Keratinocyte (primary cell): ENCODE results near the gene E2F3. TPM values are rescaled to one million over a fixed set of nuclear protein-coding genes. Genes with fewer than 3 reads are reported as not detected.

Source experiments
- DNase-seq: peaks from one replicate; pipeline ENCODE4 v3.0.0-alpha.2; 2011; ENCODE audit warnings: low read depth, missing footprints, low spot score
- FAIRE-seq: peaks from 2 replicates; lab custom pipeline; 2011; peaks lifted over from hg19 to GRCh38; lab: Jason Lieb, UNC
- H2AFZ ChIP-seq: 2 replicates; pipeline ENCODE4 v1.6.0; 2012; ENCODE audit warnings: low read length, control low read depth, inconsistent platforms; ENCODE audit not compliant: control insufficient read depth
- H3K27ac ChIP-seq: 2 replicates; pipeline ENCODE4 v1.5.1; 2011; ENCODE audit warnings: low read length; ENCODE audit not compliant: control insufficient read depth, insufficient read depth
- H3K27me3 ChIP-seq: 3 replicates; pipeline ENCODE4 v1.6.0; 2011; ENCODE audit warnings: low read length; ENCODE audit not compliant: control insufficient read depth, insufficient read depth; ENCODE audit errors: extremely low read depth
- H3K36me3 ChIP-seq, 2 experiments: 2 replicates in 1 of 2; 3 replicates in 1 of 2; pipeline ENCODE4 v1.5.1; 2011; ENCODE audit warnings: low read length in 2 of 2, mild to moderate bottlenecking in 1 of 2; ENCODE audit not compliant: control insufficient read depth in 2 of 2, insufficient read depth in 2 of 2; ENCODE audit errors: extremely low read depth in 1 of 2
- H3K4me1 ChIP-seq: 3 replicates; pipeline ENCODE4 v1.5.1; 2011; ENCODE audit warnings: low read length; ENCODE audit not compliant: control insufficient read depth, insufficient read depth; ENCODE audit errors: extremely low read depth
- H3K4me2 ChIP-seq: 3 replicates; pipeline ENCODE4 v1.6.0; 2011; ENCODE audit warnings: low read depth, low read length; ENCODE audit not compliant: control insufficient read depth, insufficient read depth; ENCODE audit errors: extremely low read depth
- H3K4me3 ChIP-seq, 3 experiments: fragments of 200-600 bp in 1 of 3; sonication (generic) in 1 of 3; 2 replicates in 2 of 3; 3 replicates in 1 of 3; pipeline ENCODE4 v1.5.1; 2011 to 2016; ENCODE audit warnings: low read length in 3 of 3, mild to moderate bottlenecking in 3 of 3, control low read depth in 2 of 3, inconsistent platforms in 1 of 3, low read depth in 1 of 3, mixed read lengths in 1 of 3, mixed run types in 1 of 3, moderate library complexity in 1 of 3; ENCODE audit not compliant: control insufficient read depth in 2 of 3, insufficient read depth in 2 of 3; ENCODE audit errors: extremely low read depth in 1 of 3
- H3K79me2 ChIP-seq: 2 replicates; pipeline ENCODE4 v1.6.0; 2012; ENCODE audit warnings: low read length; ENCODE audit not compliant: control insufficient read depth, insufficient read depth
- H3K9ac ChIP-seq: 3 replicates; pipeline ENCODE4 v1.6.0; 2011; ENCODE audit warnings: low read length; ENCODE audit not compliant: control insufficient read depth, insufficient read depth; ENCODE audit errors: extremely low read depth
- H3K9me1 ChIP-seq: 3 replicates; pipeline ENCODE4 v1.6.0; 2011; ENCODE audit warnings: low read length; ENCODE audit not compliant: control insufficient read depth, insufficient read depth; ENCODE audit errors: extremely low read depth
- H3K9me3 ChIP-seq: 2 replicates; pipeline ENCODE4 v1.5.1; 2012; ENCODE audit warnings: low read depth, low read length; ENCODE audit not compliant: control insufficient read depth
- H4K20me1 ChIP-seq: 3 replicates; pipeline ENCODE4 v1.6.0; 2011; ENCODE audit warnings: low read length; ENCODE audit not compliant: control insufficient read depth, insufficient read depth; ENCODE audit errors: extremely low read depth
- EZH2 ChIP-seq: IDR thresholded peaks from one replicate; pipeline ENCODE4 v1.6.1; 2012; ENCODE audit warnings: inconsistent platforms, mild to moderate bottlenecking, low read length, moderate library complexity
- dilution Hi-C: fragments of 300-500 bp; cut with MboI; formaldehyde crosslinking; loops from one replicate; pipeline ENCODE4 v1.7.0; 2020; ENCODE audit warnings: low sequenced_read_pairs; ENCODE audit not compliant: extremely low pct_ligation_motif_present
- polyA plus RNA-seq, 5 experiments: library from polyadenylated mRNA; depleted of rRNA in 3 of 5; stranded (reverse) in 3 of 5; stranded (forward) in 1 of 5; unstranded in 1 of 5; fragments of >200 nt; gene quantifications; 1 replicate in 1 of 5; 2 replicates in 3 of 5; 3 replicates in 1 of 5; pipeline versions ENCODE4 v1.2.1 to v1.2.3, GENCODE V29; 2011 to 2012; ENCODE audit warnings: missing spikeins in 2 of 5, low read depth in 1 of 5, low replicate concordance in 1 of 5
- TF ChIP-seq, protein P1 (sequence below), 3 experiments: IDR thresholded peaks in 1 of 3; conservative IDR thresholded peaks in 1 of 3; optimal IDR thresholded peaks in 1 of 3; 2 replicates in 2 of 3; 3 replicates in 1 of 3; pipeline versions ENCODE3 to v1.5.1; 2011; ENCODE audit warnings: low read length in 3 of 3, mild to moderate bottlenecking in 3 of 3, moderate library complexity in 2 of 3, control low read depth in 1 of 3, inconsistent platforms in 1 of 3; ENCODE audit not compliant: insufficient read depth in 2 of 3; ENCODE audit errors: extremely low read depth in 1 of 3

Gene E2F3
- polyA plus RNA-seq, 1 donor (not counting 4 experiments of a cell fraction or from before 2014, with no cell fraction given), result 14.6 TPM

DNA sequence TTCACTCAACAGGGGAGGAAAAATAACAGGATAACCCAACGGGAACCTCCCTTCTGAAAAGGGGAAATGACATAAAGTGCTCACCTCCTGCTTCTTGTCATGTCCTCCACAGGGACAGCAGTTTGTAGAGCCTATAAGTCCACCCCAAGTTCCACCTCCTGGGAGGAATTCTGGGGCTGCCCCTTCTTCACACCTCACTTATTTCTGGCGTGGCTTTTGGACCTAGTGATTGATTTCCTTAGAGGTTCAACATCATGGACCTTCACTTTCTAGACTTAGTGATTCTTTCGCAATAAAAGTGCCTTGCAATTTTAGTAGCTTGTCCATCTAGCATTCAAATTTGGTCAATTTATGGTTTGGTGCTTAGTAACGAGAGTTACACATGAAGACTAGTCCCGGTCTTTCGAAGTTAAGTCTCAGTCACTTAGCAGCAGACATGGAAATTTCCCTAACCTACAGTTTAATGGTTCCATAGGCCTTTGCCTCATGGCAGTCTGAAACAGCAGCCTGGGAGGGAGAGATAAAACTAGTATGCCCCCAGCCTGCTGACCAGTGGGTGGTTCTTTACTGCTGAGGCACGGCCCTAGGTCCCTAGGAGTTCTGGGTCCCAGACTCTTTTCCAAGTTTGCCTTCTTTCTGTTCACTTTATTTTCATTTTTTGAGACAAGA is 73.3 kb downstream of the E2F3 start:
- Histone ChIP-seq H2AFZ (no peak overlapping the region), H3K27ac (no peak overlapping the region), H3K79me2 (peaks cover 57% of the 10 kb centered on the region), H3K9me1 (peaks cover 2% of the 10 kb centered on the region), H4K20me1 (no peaks in the 10 kb centered on the region), H3K4me1 (no peaks in the 10 kb centered on the region), H3K9ac (no peak overlapping the region), H3K27me3 (no peaks in the 10 kb centered on the region), H3K4me3 (no peak overlapping the region), H3K36me3 (peaks cover 3 to 7% of the 10 kb centered on the region in 2 experiments), H3K4me2 (no peak overlapping the region), H3K9me3 (no peaks in the 10 kb centered on the region)
- no peak for DNase-seq
- dilution Hi-C loops, result no loop called here
- TF ChIP-seq, protein P1, sequence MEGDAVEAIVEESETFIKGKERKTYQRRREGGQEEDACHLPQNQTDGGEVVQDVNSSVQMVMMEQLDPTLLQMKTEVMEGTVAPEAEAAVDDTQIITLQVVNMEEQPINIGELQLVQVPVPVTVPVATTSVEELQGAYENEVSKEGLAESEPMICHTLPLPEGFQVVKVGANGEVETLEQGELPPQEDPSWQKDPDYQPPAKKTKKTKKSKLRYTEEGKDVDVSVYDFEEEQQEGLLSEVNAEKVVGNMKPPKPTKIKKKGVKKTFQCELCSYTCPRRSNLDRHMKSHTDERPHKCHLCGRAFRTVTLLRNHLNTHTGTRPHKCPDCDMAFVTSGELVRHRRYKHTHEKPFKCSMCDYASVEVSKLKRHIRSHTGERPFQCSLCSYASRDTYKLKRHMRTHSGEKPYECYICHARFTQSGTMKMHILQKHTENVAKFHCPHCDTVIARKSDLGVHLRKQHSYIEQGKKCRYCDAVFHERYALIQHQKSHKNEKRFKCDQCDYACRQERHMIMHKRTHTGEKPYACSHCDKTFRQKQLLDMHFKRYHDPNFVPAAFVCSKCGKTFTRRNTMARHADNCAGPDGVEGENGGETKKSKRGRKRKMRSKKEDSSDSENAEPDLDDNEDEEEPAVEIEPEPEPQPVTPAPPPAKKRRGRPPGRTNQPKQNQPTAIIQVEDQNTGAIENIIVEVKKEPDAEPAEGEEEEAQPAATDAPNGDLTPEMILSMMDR (optimal IDR thresholded peaks at IDR 0.05 in 1 of 3, IDR thresholded peaks at IDR 0.05 in 1 of 3, conservative IDR thresholded peaks at IDR 0.05 in 1 of 3; ENCODE audit: extremely low read depth in 1 of 3, insufficient read depth in 2 of 3, low read length in 3 of 3), result no peak
- FAIRE-seq, result no peak

DNA sequence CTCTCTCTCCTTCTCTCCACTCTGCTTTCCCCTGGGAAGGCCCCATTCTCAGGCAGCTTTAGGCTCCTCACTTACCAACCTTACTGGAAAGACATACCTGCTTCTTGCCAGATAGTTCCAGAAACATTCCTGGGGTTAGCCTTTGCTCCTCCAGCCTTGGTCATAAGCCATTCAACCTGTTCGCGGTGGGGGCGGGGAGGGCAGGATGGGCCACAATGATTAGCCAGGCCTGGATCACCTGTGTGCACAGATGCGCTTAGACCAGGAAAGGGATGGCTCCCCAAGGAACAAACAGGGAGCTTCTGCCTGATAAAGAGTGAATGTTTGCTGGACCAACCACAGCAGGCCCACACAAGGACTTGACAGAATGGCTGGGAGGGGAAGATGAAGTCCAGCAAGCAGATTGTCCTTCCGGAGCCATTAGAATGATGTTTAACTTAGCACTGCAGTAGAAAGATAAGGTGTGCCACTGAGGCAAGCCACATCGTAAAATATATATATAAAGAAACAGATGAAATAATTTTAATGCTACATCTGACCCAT is 74.9 kb downstream of the E2F3 start:
- Histone ChIP-seq H4K20me1 (no peaks in the 10 kb centered on the region), H3K4me3 (no peak overlapping the region), H3K9me3 (no peaks in the 10 kb centered on the region), H3K4me1 (no peaks in the 10 kb centered on the region), H3K9ac (no peak overlapping the region), H3K27ac (no peak overlapping the region), H3K27me3 (no peaks in the 10 kb centered on the region), H3K9me1 (peaks cover 2% of the 10 kb centered on the region), H3K4me2 (no peak overlapping the region), H2AFZ (no peak overlapping the region), H3K36me3 (peaks cover 3 to 18% of the 10 kb centered on the region in 2 experiments), H3K79me2 (peaks cover 49% of the 10 kb centered on the region)
- dilution Hi-C loops, result no loop called here
- FAIRE-seq (no peak), DNase-seq (no peak)
- no peak for TF ChIP-seq EZH2
- TF ChIP-seq, protein P1 (optimal IDR thresholded peaks at IDR 0.05 in 1 of 3, IDR thresholded peaks at IDR 0.05 in 1 of 3, conservative IDR thresholded peaks at IDR 0.05 in 1 of 3; ENCODE audit: extremely low read depth in 1 of 3, insufficient read depth in 2 of 3, low read length in 3 of 3), result no peak
